ENCODE measurements around the gene IQCK.

GRCh38 chr16:19884611-19885450 lies 166.8 kb downstream of the IQCK start, which contains the start of gene GPRC5B:
- TF ChIP-seq POLR2AphosphoS5 (IDR thresholded peaks at IDR 0.05; ENCODE audit: low read depth, low read length) = no peak
- TF ChIP-seq, protein P1, sequence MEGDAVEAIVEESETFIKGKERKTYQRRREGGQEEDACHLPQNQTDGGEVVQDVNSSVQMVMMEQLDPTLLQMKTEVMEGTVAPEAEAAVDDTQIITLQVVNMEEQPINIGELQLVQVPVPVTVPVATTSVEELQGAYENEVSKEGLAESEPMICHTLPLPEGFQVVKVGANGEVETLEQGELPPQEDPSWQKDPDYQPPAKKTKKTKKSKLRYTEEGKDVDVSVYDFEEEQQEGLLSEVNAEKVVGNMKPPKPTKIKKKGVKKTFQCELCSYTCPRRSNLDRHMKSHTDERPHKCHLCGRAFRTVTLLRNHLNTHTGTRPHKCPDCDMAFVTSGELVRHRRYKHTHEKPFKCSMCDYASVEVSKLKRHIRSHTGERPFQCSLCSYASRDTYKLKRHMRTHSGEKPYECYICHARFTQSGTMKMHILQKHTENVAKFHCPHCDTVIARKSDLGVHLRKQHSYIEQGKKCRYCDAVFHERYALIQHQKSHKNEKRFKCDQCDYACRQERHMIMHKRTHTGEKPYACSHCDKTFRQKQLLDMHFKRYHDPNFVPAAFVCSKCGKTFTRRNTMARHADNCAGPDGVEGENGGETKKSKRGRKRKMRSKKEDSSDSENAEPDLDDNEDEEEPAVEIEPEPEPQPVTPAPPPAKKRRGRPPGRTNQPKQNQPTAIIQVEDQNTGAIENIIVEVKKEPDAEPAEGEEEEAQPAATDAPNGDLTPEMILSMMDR (IDR thresholded peaks at IDR 0.05) = no peak; the same call in 1 of the 2 replicates
- no peak for TF ChIP-seq SIN3A (IDR thresholded peaks at IDR 0.05; ENCODE audit: borderline replicate concordance, insufficient read depth, low read depth, low read length)

Measured in Panc1 (cell line).